GM21423 (cell line): ENCODE measurements around the gene KLHL11.

Source experiments
- ATAC-seq: cut with Tn5 transposase; IDR thresholded peaks from one replicate; pipeline ENCODE4 v1.9.1; 2021; ENCODE audit warnings: mild to moderate bottlenecking, moderate library complexity; ENCODE audit not compliant: unreplicated experiment

Gene KLHL11

GRCh38 chr17:41811549-41812380 lies 53.5 kb downstream of the KLHL11 start, which contains the start of gene P3H4:
TSS of gene P3H4 (minus strand) at chr17:41811949. CDS start at chr17:41811915, 34 bp downstream.
- ATAC-seq = peak; percentile 68

DNA sequence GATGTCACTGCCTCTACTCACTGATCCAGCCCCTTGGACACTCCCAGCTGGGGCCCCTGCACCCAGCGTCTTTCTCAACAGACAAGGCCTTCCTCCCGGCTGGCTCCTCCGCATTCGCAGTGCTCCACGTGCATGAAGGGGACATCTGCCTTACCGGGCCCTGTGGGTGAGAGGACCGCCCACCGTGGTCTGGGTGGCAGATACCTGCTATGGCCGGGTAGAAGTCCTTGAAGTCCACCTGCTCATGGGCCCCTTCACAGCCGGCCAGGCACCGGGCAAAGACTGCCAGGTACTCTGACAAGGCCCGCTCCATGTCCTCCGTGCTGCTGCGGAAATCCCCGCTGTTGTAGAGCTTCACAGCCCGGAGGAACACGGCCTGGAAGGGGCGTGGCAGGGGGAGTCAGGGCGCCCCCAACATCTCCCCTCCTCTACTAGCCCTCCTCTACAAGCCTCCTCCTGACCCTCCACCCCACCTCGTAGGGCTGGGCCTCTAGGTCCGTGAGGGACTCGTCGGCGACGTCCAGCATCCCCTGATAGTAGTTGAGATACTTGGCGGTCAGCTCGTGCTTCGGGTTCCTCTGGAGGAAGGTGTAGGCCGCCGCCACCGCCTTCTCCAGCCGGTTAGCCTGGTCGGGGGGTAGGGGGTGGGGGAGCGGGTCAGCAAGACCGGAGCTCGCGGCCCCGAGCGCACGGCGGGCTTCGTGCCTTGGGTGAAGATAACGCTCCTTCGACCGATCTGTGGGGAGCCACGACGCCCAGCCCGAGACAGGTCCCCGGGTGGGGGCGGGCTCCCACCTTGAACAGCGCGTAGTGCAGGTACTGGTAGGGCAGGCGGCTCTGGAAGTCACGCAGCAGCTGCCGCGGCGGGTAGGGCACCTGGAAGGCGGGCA lies 54.3 kb downstream of the KLHL11 start:
- ATAC-seq = no peak

DNA sequence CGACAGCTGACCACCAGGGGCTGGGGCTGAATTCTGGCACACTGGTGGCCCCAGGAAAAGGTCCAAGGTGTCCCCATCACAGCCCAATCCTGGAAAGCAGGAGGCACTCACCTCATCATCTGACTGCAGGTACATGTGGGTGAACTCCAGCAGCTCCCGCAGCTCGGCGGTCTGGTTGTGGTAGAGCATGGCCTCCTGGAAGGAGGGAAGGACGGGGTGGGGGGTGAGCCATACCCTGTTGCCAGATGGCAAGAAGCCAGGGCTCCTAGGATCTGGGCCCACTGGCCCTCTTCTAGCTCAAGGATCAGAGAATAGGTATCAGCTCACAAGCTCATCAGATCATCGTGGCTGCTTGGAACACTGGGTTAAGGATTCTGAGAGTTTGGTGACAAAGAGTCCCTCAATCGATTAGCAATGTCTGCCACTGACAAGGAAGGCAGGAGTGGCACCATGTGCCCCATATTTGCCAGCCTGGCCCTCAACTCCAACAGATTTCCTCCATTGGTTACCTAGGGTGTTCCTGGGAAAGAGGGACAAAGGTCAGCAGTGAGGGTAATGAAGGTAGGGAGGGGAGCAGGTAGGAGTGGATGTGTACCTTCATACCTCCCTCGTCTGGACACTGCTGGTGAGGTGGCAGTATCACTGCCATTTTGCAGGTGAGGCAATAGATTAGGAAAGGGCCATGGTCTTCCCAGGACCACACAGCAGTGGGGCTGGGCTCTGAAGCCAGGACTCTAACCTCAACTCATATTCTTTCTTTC lies 58.4 kb downstream of the KLHL11 start:
- ATAC-seq = no peak
